ENCODE data around the gene GSPT2.
"Not testable (repeated sequence)": the region's sequence is repeated elsewhere in the genome, so short reads cannot be mapped to it uniquely, and the experiment has no call there.

The GSPT2 gene

GRCh38 chrX:51743179-51743957 is at the start of gene GSPT2:
TSS of gene GSPT2 (plus strand) at chrX:51743442. CDS start at chrX:51743627, 185 bp downstream.
- DNase-seq (ENCODE audit: low spot score) = peak; percentile 64

GRCh38 chrX:51694254-51694653 is 49.0 kb upstream of the GSPT2 start:
- no peak for DNase-seq (ENCODE audit: low spot score)

- no peak for DNase-seq (ENCODE audit: low spot score)
These were observed 45.8 kb upstream of the GSPT2 start for GRCh38 chrX:51697397-51697796.

GRCh38 chrX:51710277-51711164 is 32.7 kb upstream of the GSPT2 start, which contains the start of gene CENPVL1:
TSS of gene CENPVL1 (plus strand) at chrX:51710512. CDS start at chrX:51710512, 0 bp downstream.
- DNase-seq (ENCODE audit: low spot score) = not testable (repeated sequence)

GRCh38 chrX:51712943-51713647 is 30.1 kb upstream of the GSPT2 start:
- not testable (repeated sequence) for DNase-seq (ENCODE audit: low spot score)

- no peak for DNase-seq (ENCODE audit: low spot score)
These were observed 15.0 kb upstream of the GSPT2 start for GRCh38 chrX:51728202-51728601.

- DNase-seq (ENCODE audit: low spot score) = no peak
These were observed 6.2 kb upstream of the GSPT2 start for GRCh38 chrX:51737091-51737490.

- no peak for DNase-seq (ENCODE audit: low spot score)
These were observed 656 bp upstream of the GSPT2 start for GRCh38 chrX:51742586-51742985.

GRCh38 chrX:51747671-51748070 is 4.4 kb downstream of the GSPT2 start:
- DNase-seq (ENCODE audit: low spot score) = no peak

- DNase-seq (ENCODE audit: low spot score) = no peak
These were observed 16.0 kb downstream of the GSPT2 start for GRCh38 chrX:51759055-51759839.

- no peak for DNase-seq (ENCODE audit: low spot score)
These were observed 17.4 kb downstream of the GSPT2 start for GRCh38 chrX:51760657-51761056.

- no peak for DNase-seq (ENCODE audit: low spot score)
These were observed 23.3 kb downstream of the GSPT2 start for GRCh38 chrX:51766546-51766945.

GRCh38 chrX:51776851-51777250 is 33.6 kb downstream of the GSPT2 start:
- no peak for DNase-seq (ENCODE audit: low spot score)

GRCh38 chrX:51779306-51779705 is 36.1 kb downstream of the GSPT2 start:
- no peak for DNase-seq (ENCODE audit: low spot score)

GRCh38 chrX:51795136-51795535 is 51.9 kb downstream of the GSPT2 start:
- DNase-seq (ENCODE audit: low spot score) = no peak
